ENCODE results near the gene DOCK11. TPM values are rescaled to one million over a fixed set of nuclear protein-coding genes. Genes with fewer than 3 reads are reported as not detected.

The DOCK11 gene
- total and polyA plus RNA-seq, 2 of the 4 experiments (the other 2 are of a cell fraction) = 3.9 to 13.1 TPM

DNA sequence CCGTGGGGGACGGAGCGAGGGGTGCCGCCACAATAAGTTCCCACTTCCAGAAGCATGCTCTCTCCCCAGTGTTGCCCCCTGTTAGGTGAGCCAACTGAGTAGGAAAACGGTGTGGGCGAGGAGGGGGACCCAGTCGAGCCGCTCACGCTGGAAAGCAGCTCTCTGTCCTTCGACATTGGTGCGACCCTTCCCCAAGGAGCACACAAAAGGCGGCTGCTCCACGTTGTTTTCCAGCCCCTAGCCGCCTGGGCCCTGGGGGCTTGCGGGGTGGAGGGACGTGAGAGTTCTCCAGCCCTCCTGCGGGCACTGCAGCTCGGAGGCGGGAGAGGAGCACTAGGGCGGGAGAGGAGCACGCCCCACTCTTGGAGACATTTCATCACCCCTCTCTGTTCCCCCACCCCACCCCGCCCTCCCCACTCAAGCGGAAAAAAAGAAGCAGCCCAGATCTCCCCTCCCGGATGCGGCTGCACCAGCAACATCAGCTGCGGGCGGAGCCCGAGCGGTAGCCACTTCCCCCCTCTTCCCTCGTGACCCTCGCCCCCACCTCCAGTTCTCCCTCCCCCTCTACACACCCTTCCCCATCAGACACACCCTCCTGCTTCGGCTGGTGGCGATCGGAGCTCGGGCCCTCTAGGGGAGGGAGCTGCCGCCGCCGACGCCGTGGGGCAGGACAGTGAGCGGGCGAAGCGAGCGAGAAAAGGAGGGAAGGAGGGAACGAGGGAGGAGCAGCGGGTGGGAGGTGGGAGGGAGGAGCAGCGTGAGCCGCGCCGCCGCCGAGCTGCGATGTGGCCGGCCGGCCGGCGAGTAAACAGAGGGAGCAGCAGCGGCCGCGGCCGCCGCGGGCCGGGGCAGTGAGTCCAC is at the start of gene DOCK11 (continued):
- TF ChIP-seq CEBPB (IDR thresholded peaks at IDR 0.05; ENCODE audit: low read depth, low read length) (no peak), POLR2A (IDR thresholded peaks at IDR 0.05; ENCODE audit: low read depth, low read length) (no peak), USF2 (IDR thresholded peaks at IDR 0.05; ENCODE audit: low read depth, low read length) (peak; percentile 41; the same call in 1 of the 2 replicates)

DNA sequence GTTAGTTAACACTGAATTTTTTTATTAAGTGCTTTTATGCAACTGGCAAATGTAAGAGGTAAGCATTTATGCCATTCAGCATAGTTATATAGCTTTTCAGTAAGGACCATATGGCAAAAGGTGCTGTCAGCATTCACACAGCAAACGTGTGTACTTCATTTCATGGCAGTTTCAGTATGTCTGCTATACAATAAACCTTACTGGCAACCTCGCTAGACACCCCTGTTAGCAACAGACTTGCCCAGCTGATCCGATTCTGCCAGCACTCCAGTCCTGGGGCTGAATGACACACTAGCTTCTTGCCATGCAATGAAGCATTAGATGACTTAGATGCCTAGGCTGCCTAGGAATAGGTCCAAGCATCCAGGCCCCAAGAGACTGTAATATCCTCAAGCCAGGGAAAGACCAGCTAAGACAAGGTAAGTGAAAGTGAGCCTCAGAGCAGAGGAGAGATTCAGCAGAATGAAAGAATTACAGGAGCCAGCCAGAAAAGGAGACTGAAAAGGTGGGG is 47.3 kb upstream of the DOCK11 start:
- Histone ChIP-seq H3K9me1 (ENCODE audit: insufficient read depth, low read length) (no peaks in the 10 kb centered on the region), H3K56ac (ENCODE audit: extremely low read depth, insufficient read depth, low read length) (no peak overlapping the region), H3K4me3 (ENCODE audit: insufficient read depth, low read depth, low read length) (no peak overlapping the region), H4K8ac (ENCODE audit: low read depth in 2 of 2, low read length in 2 of 2) (no peak overlapping the region), H3K23ac (ENCODE audit: low read depth, low read length) (no peak overlapping the region), H3K27ac (ENCODE audit: insufficient read depth, low read length) (peak overlapping the region; percentile 40; the same call in 1 of the 2 replicates), H4K20me1 (ENCODE audit: insufficient read depth, low read length) (no peaks in the 10 kb centered on the region), H2BK5ac (ENCODE audit: low read depth, low read length, poor library complexity, severe bottlenecking) (no peak overlapping the region), H3K79me1 (ENCODE audit: low read depth in 1 of 2, low read length in 2 of 2) (no peaks in the 10 kb centered on the region; a peak in 1 of 4 replicates), H3K27me3 (ENCODE audit: control insufficient read depth, insufficient read depth, low read length) (no peaks in the 10 kb centered on the region), H4K5ac (ENCODE audit: low read depth, low read length) (no peak overlapping the region), H2BK20ac (ENCODE audit: low read depth, low read length) (no peak overlapping the region), H2AK5ac (ENCODE audit: low read depth, low read length) (no peak overlapping the region), H3K4me2 (ENCODE audit: low read depth, low read length) (no peak overlapping the region), H2AK9ac (replicated peaks; ENCODE audit: low read depth, low read length, poor library complexity) (no peak overlapping the region), H3K36me3 (ENCODE audit: control insufficient read depth, insufficient read depth, low read length) (peaks cover 12% of the 10 kb centered on the region), H3K14ac (replicated peaks; ENCODE audit: low read depth, low read length) (no peak overlapping the region), H2BK15ac (ENCODE audit: low read depth, low read length) (no peak overlapping the region), H3K4ac (ENCODE audit: low read depth, low read length) (no peak overlapping the region), H3K9ac (ENCODE audit: low read depth, low read length) (no peak overlapping the region), H3K9me3 (ENCODE audit: control insufficient read depth, insufficient read depth, low read length) (no peaks in the 10 kb centered on the region), H3K4me1 (ENCODE audit: control insufficient read depth, insufficient read depth, low read length) (peaks cover 4% of the 10 kb centered on the region; the same call in 1 of the 2 replicates), H4K91ac (ENCODE audit: insufficient read depth, low read depth, low read length) (no peak overlapping the region), H2AFZ (replicated peaks; ENCODE audit: low read length, poor library complexity) (no peak overlapping the region), H3K18ac (ENCODE audit: low read depth, low read length) (no peak overlapping the region), H2BK120ac (ENCODE audit: low read depth, low read length) (no peak overlapping the region)
- in situ Hi-C loops (cut with MboI; ENCODE audit: low sequenced_read_pairs) = no loop called here
- intact Hi-C loops (cut with micrococcal nuclease) = no loop called here
- DNase-seq = peak; percentile 5
- 33% methylated on average over 3 of the region's 3 CpGs; no CpG with 5 or more reads in 1 of the 2 experiments for WGBS, 2 experiments (ENCODE audit: extremely low coverage in 2 of 2, insufficient read length in 1 of 2)
- no peak for TF ChIP-seq CHD1 (IDR thresholded peaks at IDR 0.05; ENCODE audit: low read depth, low read length)
- no peak for TF ChIP-seq USF2 (IDR thresholded peaks at IDR 0.05; ENCODE audit: low read depth, low read length)
- TF ChIP-seq, protein P1, sequence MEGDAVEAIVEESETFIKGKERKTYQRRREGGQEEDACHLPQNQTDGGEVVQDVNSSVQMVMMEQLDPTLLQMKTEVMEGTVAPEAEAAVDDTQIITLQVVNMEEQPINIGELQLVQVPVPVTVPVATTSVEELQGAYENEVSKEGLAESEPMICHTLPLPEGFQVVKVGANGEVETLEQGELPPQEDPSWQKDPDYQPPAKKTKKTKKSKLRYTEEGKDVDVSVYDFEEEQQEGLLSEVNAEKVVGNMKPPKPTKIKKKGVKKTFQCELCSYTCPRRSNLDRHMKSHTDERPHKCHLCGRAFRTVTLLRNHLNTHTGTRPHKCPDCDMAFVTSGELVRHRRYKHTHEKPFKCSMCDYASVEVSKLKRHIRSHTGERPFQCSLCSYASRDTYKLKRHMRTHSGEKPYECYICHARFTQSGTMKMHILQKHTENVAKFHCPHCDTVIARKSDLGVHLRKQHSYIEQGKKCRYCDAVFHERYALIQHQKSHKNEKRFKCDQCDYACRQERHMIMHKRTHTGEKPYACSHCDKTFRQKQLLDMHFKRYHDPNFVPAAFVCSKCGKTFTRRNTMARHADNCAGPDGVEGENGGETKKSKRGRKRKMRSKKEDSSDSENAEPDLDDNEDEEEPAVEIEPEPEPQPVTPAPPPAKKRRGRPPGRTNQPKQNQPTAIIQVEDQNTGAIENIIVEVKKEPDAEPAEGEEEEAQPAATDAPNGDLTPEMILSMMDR (conservative IDR thresholded peaks at IDR 0.05; ENCODE audit: low read depth, low read length) = no peak
- TF ChIP-seq POLR2A (IDR thresholded peaks at IDR 0.05; ENCODE audit: low read depth, low read length) = no peak
- TF ChIP-seq, protein P2, sequence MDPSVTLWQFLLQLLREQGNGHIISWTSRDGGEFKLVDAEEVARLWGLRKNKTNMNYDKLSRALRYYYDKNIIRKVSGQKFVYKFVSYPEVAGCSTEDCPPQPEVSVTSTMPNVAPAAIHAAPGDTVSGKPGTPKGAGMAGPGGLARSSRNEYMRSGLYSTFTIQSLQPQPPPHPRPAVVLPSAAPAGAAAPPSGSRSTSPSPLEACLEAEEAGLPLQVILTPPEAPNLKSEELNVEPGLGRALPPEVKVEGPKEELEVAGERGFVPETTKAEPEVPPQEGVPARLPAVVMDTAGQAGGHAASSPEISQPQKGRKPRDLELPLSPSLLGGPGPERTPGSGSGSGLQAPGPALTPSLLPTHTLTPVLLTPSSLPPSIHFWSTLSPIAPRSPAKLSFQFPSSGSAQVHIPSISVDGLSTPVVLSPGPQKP (IDR thresholded peaks at IDR 0.05; ENCODE audit: borderline replicate concordance, low read depth, low read length) = no peak
- no peak for TF ChIP-seq MAZ (IDR thresholded peaks at IDR 0.05; ENCODE audit: borderline replicate concordance, low read depth, low read length)
- no peak for TF ChIP-seq CEBPB (IDR thresholded peaks at IDR 0.05; ENCODE audit: low read depth, low read length)
- no peak for TF ChIP-seq MAFK (IDR thresholded peaks at IDR 0.05; ENCODE audit: low read depth, low read length)
- POLR2A ChIA-PET (ENCODE audit: unreplicated experiment) = no interaction called here
- ATAC-seq (ENCODE audit: low read depth) = peak; percentile 57
- dilution Hi-C loops (cut with HindIII; ENCODE audit: low sequenced_read_pairs, unreplicated experiment) = no loop called here
- BruUV-seq (replicated peaks) = no TSS peak
- CTCF ChIA-PET = interaction anchor here (1.1 kb wide), 1 partner anchor 26 kb away, joined by 4 read pairs; no protein-coding TSS in a partner anchor
